Measurements from ENCODE around the gene FER1L5.

FER1L5 gene

GRCh38 chr2:96669539-96670215, 27.1 kb downstream of the FER1L5 start:
- H3K27ac ChIP-seq (replicated peaks), result no peak overlapping the region
- TF ChIP-seq REST (IDR thresholded peaks at IDR 0.05; ENCODE audit: insufficient replicate concordance, low read depth), result no peak
- no peak for TF ChIP-seq GABPA (IDR thresholded peaks at IDR 0.05; ENCODE audit: low read depth)
- TF ChIP-seq SPI1 (IDR thresholded peaks at IDR 0.05; ENCODE audit: borderline replicate concordance, low read depth), result no peak
- no peak for TF ChIP-seq CTCF (IDR thresholded peaks at IDR 0.05; ENCODE audit: insufficient read depth, low read length)
- no peak for TF ChIP-seq POLR2AphosphoS5 (IDR thresholded peaks at IDR 0.05; ENCODE audit: low read depth)
- DNase-seq (ENCODE audit: low read depth in 1 of 2, low spot score in 1 of 2), result no peak
- no peak overlapping the region for H3K4me3 ChIP-seq (replicated peaks; ENCODE audit: insufficient read depth, low read length)
- no peaks in the 10 kb centered on the region for H3K27me3 ChIP-seq (ENCODE audit: insufficient read depth, poor library complexity, severe bottlenecking)

GRCh38 chr2:96679848-96680247, 37.3 kb downstream of the FER1L5 start:
- H3K27me3 ChIP-seq (ENCODE audit: insufficient read depth, poor library complexity, severe bottlenecking), result no peaks in the 10 kb centered on the region
- no peak overlapping the region for H3K27ac ChIP-seq (replicated peaks)
- no peak overlapping the region for H3K4me3 ChIP-seq (replicated peaks; ENCODE audit: insufficient read depth, low read length)
- no peak for TF ChIP-seq REST (IDR thresholded peaks at IDR 0.05; ENCODE audit: insufficient replicate concordance, low read depth)
- no peak for TF ChIP-seq SPI1 (IDR thresholded peaks at IDR 0.05; ENCODE audit: borderline replicate concordance, low read depth)
- TF ChIP-seq GABPA (IDR thresholded peaks at IDR 0.05; ENCODE audit: low read depth), result no peak
- no peak for TF ChIP-seq POLR2AphosphoS5 (IDR thresholded peaks at IDR 0.05; ENCODE audit: low read depth)
- no peak for TF ChIP-seq CTCF (IDR thresholded peaks at IDR 0.05; ENCODE audit: insufficient read depth, low read length)
- no peak for DNase-seq (ENCODE audit: low read depth in 1 of 2, low spot score in 1 of 2)

- no peak overlapping the region for H3K27ac ChIP-seq (replicated peaks)
- no peak for DNase-seq (ENCODE audit: low read depth in 1 of 2, low spot score in 1 of 2)
- TF ChIP-seq CTCF (IDR thresholded peaks at IDR 0.05; ENCODE audit: insufficient read depth, low read length) (no peak), POLR2AphosphoS5 (IDR thresholded peaks at IDR 0.05; ENCODE audit: low read depth) (no peak), REST (IDR thresholded peaks at IDR 0.05; ENCODE audit: insufficient replicate concordance, low read depth) (no peak), GABPA (IDR thresholded peaks at IDR 0.05; ENCODE audit: low read depth) (no peak), SPI1 (IDR thresholded peaks at IDR 0.05; ENCODE audit: borderline replicate concordance, low read depth) (no peak)
- no peaks in the 10 kb centered on the region for H3K27me3 ChIP-seq (ENCODE audit: insufficient read depth, poor library complexity, severe bottlenecking)
- no peak overlapping the region for H3K4me3 ChIP-seq (replicated peaks; ENCODE audit: insufficient read depth, low read length)
Measured at GRCh38 chr2:96680561-96681141, 38.1 kb downstream of the FER1L5 start.

Measured in HL-60 (cell line).